Naive thymus-derived CD4-positive, alpha-beta T cell (primary cell): Measurements from ENCODE around the gene RAD51B. TPM values are rescaled to one million over a fixed set of nuclear protein-coding genes. Genes with fewer than 3 reads are reported as not detected.

Experiments
- ATAC-seq: fragments of 150-1000 bp; cut with Tn5 transposase; 2 replicates; pipeline ENCODE4 v1.10.0; 2021; ENCODE audit warnings: mild to moderate bottlenecking, moderate library complexity
- CTCF ChIA-PET: fragments of 350-600 bp; sonication (Branson Sonifier 250); formaldehyde crosslinking; loops from one replicate; lab custom pipeline; 2021; ENCODE audit warnings: antibody characterized with exemption; lab: Charles Lee
- POLR2A ChIA-PET: fragments of 350-600 bp; sonication (Branson Sonifier 250); formaldehyde crosslinking; loops from one replicate; lab custom pipeline; 2021; ENCODE audit warnings: antibody characterized with exemption, inconsistent platforms; lab: Charles Lee
- DNase-seq, 9 donors: peaks; one replicate each; pipeline versions ENCODE4 v3.0.0 to v3.0.0-alpha.2; 2020 to 2022; ENCODE audit warnings: mixed read lengths in 1 of 9
- H3K27ac ChIP-seq: one replicate; pipeline ENCODE4 v1.7.0; 2013; ENCODE audit warnings: mild to moderate bottlenecking, low read depth, low read length, moderate library complexity
- H3K27me3 ChIP-seq, 2 donors: one replicate each; pipeline ENCODE4 v1.7.0; 2013; ENCODE audit warnings: low read length in 2 of 2, mild to moderate bottlenecking in 2 of 2, moderate library complexity in 2 of 2; ENCODE audit not compliant: control insufficient read depth in 2 of 2, insufficient read depth in 2 of 2
- H3K36me3 ChIP-seq, 3 experiments: 1 replicate in 2 of 3; 2 replicates in 1 of 3; pipeline ENCODE4 v1.7.0; 2013; ENCODE audit warnings: low read length in 3 of 3, mild to moderate bottlenecking in 3 of 3, moderate library complexity in 1 of 3; ENCODE audit not compliant: insufficient read depth in 3 of 3, control insufficient read depth in 2 of 3
- H3K4me1 ChIP-seq, 2 donors: one replicate each; pipeline ENCODE4 v1.7.0; 2013; ENCODE audit warnings: low read length in 2 of 2, mild to moderate bottlenecking in 2 of 2, moderate library complexity in 1 of 2; ENCODE audit not compliant: control insufficient read depth in 2 of 2, insufficient read depth in 2 of 2
- H3K4me3 ChIP-seq: 2 replicates; pipeline ENCODE4 v1.7.0; 2013; ENCODE audit warnings: mild to moderate bottlenecking, low read length
- H3K9me3 ChIP-seq, 3 experiments: 1 replicate in 2 of 3; 2 replicates in 1 of 3; pipeline ENCODE4 v1.7.0; 2013; ENCODE audit warnings: low read length in 3 of 3; ENCODE audit not compliant: control insufficient read depth in 2 of 3
- H3K27ac Mint-ChIP-seq, 9 donors: one replicate each; pipeline ENCODE4 v1.8.0; 2020 to 2022; ENCODE audit warnings: mixed read lengths in 9 of 9, mild to moderate bottlenecking in 8 of 9, moderate library complexity in 5 of 9, inconsistent platforms in 2 of 9
- H3K27me3 Mint-ChIP-seq, 5 donors: one replicate each; pipeline ENCODE4 v1.8.0; 2021 to 2022; ENCODE audit warnings: mixed read lengths in 5 of 5, mild to moderate bottlenecking in 1 of 5
- H3K36me3 Mint-ChIP-seq, 5 donors: one replicate each; pipeline ENCODE4 v1.8.0; 2020 to 2022; ENCODE audit warnings: mixed read lengths in 5 of 5, mild to moderate bottlenecking in 3 of 5, inconsistent platforms in 1 of 5
- H3K4me1 Mint-ChIP-seq, 7 donors: one replicate each; pipeline ENCODE4 v1.8.0; 2020 to 2022; ENCODE audit warnings: mixed read lengths in 7 of 7, mild to moderate bottlenecking in 3 of 7, inconsistent platforms in 1 of 7
- H3K4me3 Mint-ChIP-seq, 10 donors: one replicate each; pipeline ENCODE4 v1.8.0; 2020 to 2022; ENCODE audit warnings: mild to moderate bottlenecking in 10 of 10, mixed read lengths in 10 of 10, moderate library complexity in 6 of 10, inconsistent platforms in 2 of 10
- H3K9me3 Mint-ChIP-seq, 11 donors: one replicate each; pipeline ENCODE4 v1.8.0; 2020 to 2022; ENCODE audit warnings: mixed read lengths in 11 of 11, mild to moderate bottlenecking in 4 of 11, inconsistent platforms in 1 of 11, moderate library complexity in 1 of 11
- intact Hi-C, 2 donors: fragments of 100-400 bp; cut with micrococcal nuclease; formaldehyde crosslinking; loops; one replicate each; pipeline ENCODE4 v1.15.1; 2023
- polyA plus RNA-seq, 2 donors: library from polyadenylated mRNA; unstranded; fragments of 300-500 nt; fragmentation: Illumina TruSeq; gene quantifications; one replicate each; pipeline ENCODE4 v1.2.3, GENCODE V29; 2021
- total RNA-seq, 6 experiments: library from RNA in 5 of 6; stranded (reverse) in 5 of 6; gene quantifications; 1 replicate in 5 of 6; 2 replicates in 1 of 6; pipeline ENCODE4 v1.2.3 and lab custom pipeline; 2021 to 2026

RAD51B gene
- total and polyA plus RNA-seq, 7 experiments from 2014 or later = 15.0 to 42.2 (median 28.8) TPM

DNA sequence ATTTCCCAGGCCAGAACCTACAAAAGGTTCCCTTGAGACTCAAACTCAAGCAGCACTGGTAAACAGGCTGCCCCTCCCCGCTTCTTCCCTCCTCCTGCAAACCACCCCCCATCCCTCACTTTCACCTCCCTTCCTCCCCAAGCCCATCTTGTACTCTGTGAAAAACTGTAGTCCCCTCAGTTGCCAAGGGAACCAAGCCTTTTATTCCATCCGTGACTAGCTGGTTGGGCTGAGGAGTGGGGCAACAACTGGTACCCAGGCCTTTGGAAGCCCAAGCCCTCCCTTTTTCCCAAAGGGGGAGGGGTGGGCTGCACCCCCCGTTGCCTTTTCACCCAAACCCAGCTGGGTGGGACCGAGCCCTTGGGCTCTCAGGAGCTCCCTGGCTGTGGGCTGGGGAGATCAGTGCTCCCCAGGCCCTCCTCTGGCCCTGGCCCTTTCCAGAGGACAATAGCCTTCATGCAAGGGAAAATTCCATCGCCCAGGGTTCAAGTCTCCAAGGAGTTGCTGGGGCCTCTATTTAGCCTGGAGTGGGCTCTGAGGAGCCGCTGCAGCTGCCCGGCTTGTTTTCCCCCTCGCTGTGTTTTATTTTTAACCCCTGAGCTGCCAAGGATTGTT lies 911.3 kb downstream of the RAD51B start:
- peaks cover 12 to 30% of the 10 kb centered on the region in 2 donors for H3K4me1 ChIP-seq
- intact Hi-C loops = loop anchor here in 1 of 2 donors (5.0 kb wide), 1 partner anchor 41 kb away; no protein-coding TSS in a partner anchor
- H3K9me3 ChIP-seq = no peaks in the 10 kb centered on the region
- peak overlapping the region in 2 of 9 donors; percentile 12 to 36 for H3K27ac Mint-ChIP-seq
- no peak for DNase-seq
- ChIA-PET POLR2A (interaction anchor here (0.7 to 1.3 kb wide), 3 partner anchors 18 to 50 kb away, joined by 3 to 4 read pairs (median 3); no protein-coding TSS in a partner anchor), CTCF (no interaction called here)
- H3K36me3 ChIP-seq = no peaks in the 10 kb centered on the region
- no peak overlapping the region for H3K4me3 Mint-ChIP-seq
- H3K4me1 Mint-ChIP-seq = peaks cover 10 to 64% (median 43%) of the 10 kb centered on the region in 7 donors
- H3K4me3 ChIP-seq = no peak overlapping the region
- no peaks in the 10 kb centered on the region for H3K27me3 ChIP-seq
- H3K9me3 Mint-ChIP-seq = peaks cover 0 to 2% (median 0%) of the 10 kb centered on the region in 11 donors
- ATAC-seq = no peak
- H3K36me3 Mint-ChIP-seq = peaks cover 0 to 10% (median 0%) of the 10 kb centered on the region in 5 donors
- H3K27me3 Mint-ChIP-seq = no peaks in the 10 kb centered on the region
- H3K27ac ChIP-seq = no peak overlapping the region

DNA sequence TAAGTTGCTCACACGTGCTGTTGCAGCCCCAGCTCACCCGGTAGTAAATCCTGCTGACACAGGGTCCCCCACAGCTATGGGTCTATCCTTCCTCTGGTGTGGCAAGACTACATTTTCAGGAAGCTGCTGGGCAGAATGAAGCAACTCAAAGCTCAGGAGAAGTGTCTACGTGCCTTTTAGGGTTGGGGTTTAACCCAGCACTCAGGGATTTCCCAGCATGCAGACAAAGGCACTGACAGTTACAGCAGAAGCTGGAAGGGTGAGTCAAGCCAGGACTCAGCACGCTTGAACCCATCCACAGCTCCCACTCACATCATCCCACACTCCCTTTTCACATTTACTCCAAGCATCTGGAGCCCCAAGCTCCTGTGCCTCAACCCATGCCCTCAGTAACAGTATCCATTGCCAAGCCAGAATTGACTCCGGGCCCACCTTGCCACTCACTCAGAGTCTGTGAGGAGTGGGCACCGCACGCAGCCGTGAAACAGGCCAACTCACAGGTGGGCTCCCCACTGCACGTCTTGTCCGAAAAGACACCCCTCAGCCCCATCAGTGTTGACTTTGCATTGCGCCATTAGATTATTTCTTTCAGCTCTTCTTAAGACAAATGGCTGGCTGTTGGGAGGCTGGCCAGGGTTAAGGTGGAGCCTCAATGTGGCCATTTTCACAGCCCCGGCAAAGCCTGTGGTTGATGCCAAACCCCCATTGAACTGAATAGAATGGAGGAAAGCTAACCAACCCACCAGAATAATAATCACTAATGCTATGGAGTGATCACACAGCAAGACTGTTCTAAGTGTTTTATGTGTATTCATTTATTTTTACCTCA lies 913.7 kb downstream of the RAD51B start:
- Mint-ChIP-seq H3K27me3 (no peaks in the 10 kb centered on the region), H3K4me3 (peak overlapping the region in 2 of 10 donors; percentile 25 to 87), H3K27ac (peak overlapping the region in 4 of 9 donors; percentile 23 to 90 (median 30)), H3K4me1 (peaks cover 14 to 62% (median 47%) of the 10 kb centered on the region in 7 donors), H3K9me3 (no peaks in the 10 kb centered on the region), H3K36me3 (peaks cover 0 to 3% (median 0%) of the 10 kb centered on the region in 5 donors)
- Histone ChIP-seq H3K4me1 (peaks cover 12 to 31% of the 10 kb centered on the region in 2 donors), H3K27ac (no peak overlapping the region), H3K27me3 (no peaks in the 10 kb centered on the region), H3K4me3 (no peak overlapping the region), H3K9me3 (no peaks in the 10 kb centered on the region), H3K36me3 (no peaks in the 10 kb centered on the region)
- peak; percentile 81 for ATAC-seq
- DNase-seq = peak in 1 of 9 donors; percentile 55
- POLR2A ChIA-PET = interaction anchor here (0.6 to 1.3 kb wide), 3 partner anchors 48 to 680 kb away, joined by 3 to 4 read pairs (median 3); no protein-coding TSS in a partner anchor
- CTCF ChIA-PET = no interaction called here
- intact Hi-C loops = loop anchor here (2.0 to 5.0 kb wide), 2 partner anchors 39 to 54 kb away; no protein-coding TSS in a partner anchor

DNA sequence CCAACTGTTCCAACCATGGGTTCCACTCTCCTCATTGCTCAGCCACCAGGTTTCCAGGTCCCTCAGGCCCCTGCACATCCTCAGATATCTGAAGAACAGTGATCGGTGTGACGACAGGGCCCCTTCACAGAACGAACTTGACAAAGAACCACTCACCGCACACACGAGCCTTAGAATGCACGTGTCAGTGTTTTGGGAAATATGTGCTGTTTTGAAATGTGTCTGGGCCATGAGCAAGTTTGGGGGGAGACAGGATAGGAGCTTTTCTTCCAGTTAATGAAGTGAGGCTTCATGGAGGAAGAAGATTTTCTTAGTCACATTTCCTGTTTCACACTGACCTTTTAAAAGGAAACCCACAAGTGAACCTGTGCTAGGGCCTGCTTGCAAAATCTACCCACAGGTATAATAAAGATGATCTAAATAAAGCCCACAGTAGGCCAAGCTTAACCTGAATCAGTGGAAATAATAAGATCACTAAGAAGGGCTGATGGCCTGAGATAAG lies 914.7 kb downstream of the RAD51B start:
- no peaks in the 10 kb centered on the region for H3K9me3 Mint-ChIP-seq
- H3K27me3 Mint-ChIP-seq = no peaks in the 10 kb centered on the region
- intact Hi-C loops = loop anchor here in 1 of 2 donors (5.0 kb wide), 1 partner anchor 38 kb away; no protein-coding TSS in a partner anchor
- POLR2A ChIA-PET = interaction anchor here (0.6 to 0.7 kb wide), 2 partner anchors 24 to 679 kb away, joined by 3 read pairs; no protein-coding TSS in a partner anchor
- peak overlapping the region in 8 of 10 donors; percentile 2 to 50 (median 14) for H3K4me3 Mint-ChIP-seq
- H3K4me1 Mint-ChIP-seq = peaks cover 17 to 53% (median 42%) of the 10 kb centered on the region in 7 donors
- H3K27me3 ChIP-seq = no peaks in the 10 kb centered on the region
- DNase-seq (no peak), ATAC-seq (peak; percentile 60)
- H3K27ac Mint-ChIP-seq = peak overlapping the region in 7 of 9 donors; percentile 3 to 82 (median 66)
- no peaks in the 10 kb centered on the region for H3K9me3 ChIP-seq
- no peak overlapping the region for H3K4me3 ChIP-seq
- CTCF ChIA-PET = interaction anchor here (1.2 kb wide), 1 partner anchor 38 kb away, joined by 3 read pairs; no protein-coding TSS in a partner anchor
- H3K36me3 Mint-ChIP-seq = no peaks in the 10 kb centered on the region
- peaks cover 12 to 31% of the 10 kb centered on the region in 2 donors for H3K4me1 ChIP-seq
- H3K27ac ChIP-seq = no peak overlapping the region
- H3K36me3 ChIP-seq = no peaks in the 10 kb centered on the region

DNA sequence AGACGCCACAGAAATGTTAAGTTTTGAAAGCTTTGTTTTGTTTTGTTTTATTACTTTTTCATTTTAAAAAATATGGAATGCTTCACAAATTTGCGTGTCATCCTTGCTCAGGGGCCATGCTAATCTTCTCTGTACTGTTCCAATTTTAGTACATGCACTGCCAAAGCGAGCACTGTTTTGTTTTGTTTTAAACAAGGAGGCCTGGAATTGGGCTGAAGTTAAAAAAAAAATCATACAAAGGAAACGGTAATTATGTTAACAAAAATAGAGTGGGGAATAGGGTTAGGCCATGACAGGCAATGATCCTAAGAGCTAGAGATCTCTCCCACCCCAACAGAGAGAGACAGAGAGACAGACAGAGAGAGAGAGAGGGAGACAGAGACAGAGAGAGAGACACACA lies 916.3 kb downstream of the RAD51B start:
- Histone ChIP-seq H3K27me3 (no peaks in the 10 kb centered on the region), H3K4me3 (no peak overlapping the region), H3K36me3 (no peaks in the 10 kb centered on the region), H3K9me3 (peaks cover 0 to under 1% (median 0%) of the 10 kb centered on the region in 3 experiments), H3K4me1 (peaks cover 12 to 31% of the 10 kb centered on the region in 2 donors), H3K27ac (no peak overlapping the region)
- peak overlapping the region in 6 of 9 donors; percentile 0 to 43 (median 18) for H3K27ac Mint-ChIP-seq
- ATAC-seq = no peak
- ChIA-PET POLR2A (interaction anchor here (0.6 to 1.5 kb wide), 2 partner anchors 57 to 284 kb away, joined by 3 to 7 read pairs; partner anchors contain the start of gene ZFP36L1), CTCF (interaction anchor here (0.7 kb wide), 1 partner anchor 851 kb away, joined by 3 read pairs; no protein-coding TSS in a partner anchor)
- no peak for DNase-seq
- H3K27me3 Mint-ChIP-seq = no peaks in the 10 kb centered on the region
- H3K4me1 Mint-ChIP-seq = peaks cover 17 to 40% (median 33%) of the 10 kb centered on the region in 7 donors
- peaks cover 0 to 4% (median 0%) of the 10 kb centered on the region in 5 donors for H3K36me3 Mint-ChIP-seq
- intact Hi-C loops = no loop called here
- H3K4me3 Mint-ChIP-seq = no peak overlapping the region
- H3K9me3 Mint-ChIP-seq = peaks cover 0 to 6% (median 0%) of the 10 kb centered on the region in 11 donors

DNA sequence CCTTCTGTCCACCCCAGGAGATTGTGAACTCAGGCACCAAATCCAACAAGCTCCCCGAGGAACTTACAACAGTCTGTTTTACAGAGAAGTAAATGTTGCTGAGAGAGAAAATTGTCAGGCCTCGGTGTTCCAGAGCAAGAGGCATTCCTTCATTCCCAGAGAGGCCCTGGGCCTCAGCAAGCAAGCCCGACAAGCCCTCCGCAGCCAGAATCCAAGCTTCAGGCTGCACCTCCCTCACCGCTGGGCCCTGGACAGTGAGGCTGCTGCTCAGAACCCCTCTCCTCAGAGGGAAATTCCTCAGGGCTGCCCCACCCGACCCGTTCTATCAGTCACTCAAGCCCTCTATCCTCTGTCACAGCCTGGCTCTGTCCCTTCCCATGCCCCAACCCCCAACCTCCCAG lies 916.9 kb downstream of the RAD51B start:
- no peaks in the 10 kb centered on the region for H3K27me3 ChIP-seq
- Mint-ChIP-seq H3K36me3 (peaks cover 0 to 9% (median 0%) of the 10 kb centered on the region in 5 donors), H3K27me3 (no peaks in the 10 kb centered on the region), H3K4me3 (no peak overlapping the region), H3K4me1 (peaks cover 17 to 40% (median 33%) of the 10 kb centered on the region in 7 donors), H3K9me3 (peaks cover 0 to 11% (median 0%) of the 10 kb centered on the region in 11 donors), H3K27ac (peak overlapping the region in 6 of 9 donors; percentile 0 to 55 (median 20))
- no peak for DNase-seq
- H3K27ac ChIP-seq = no peak overlapping the region
- CTCF ChIA-PET = no interaction called here
- no peaks in the 10 kb centered on the region for H3K36me3 ChIP-seq
- H3K4me3 ChIP-seq = no peak overlapping the region
- peaks cover 12 to 31% of the 10 kb centered on the region in 2 donors for H3K4me1 ChIP-seq
- intact Hi-C loops = no loop called here
- H3K9me3 ChIP-seq = peaks cover 0 to 5% (median 0%) of the 10 kb centered on the region in 3 experiments
- ATAC-seq = no peak
- POLR2A ChIA-PET = interaction anchor here (0.6 to 1.5 kb wide), 2 partner anchors 57 to 284 kb away, joined by 3 to 7 read pairs; partner anchors contain the start of gene ZFP36L1

DNA sequence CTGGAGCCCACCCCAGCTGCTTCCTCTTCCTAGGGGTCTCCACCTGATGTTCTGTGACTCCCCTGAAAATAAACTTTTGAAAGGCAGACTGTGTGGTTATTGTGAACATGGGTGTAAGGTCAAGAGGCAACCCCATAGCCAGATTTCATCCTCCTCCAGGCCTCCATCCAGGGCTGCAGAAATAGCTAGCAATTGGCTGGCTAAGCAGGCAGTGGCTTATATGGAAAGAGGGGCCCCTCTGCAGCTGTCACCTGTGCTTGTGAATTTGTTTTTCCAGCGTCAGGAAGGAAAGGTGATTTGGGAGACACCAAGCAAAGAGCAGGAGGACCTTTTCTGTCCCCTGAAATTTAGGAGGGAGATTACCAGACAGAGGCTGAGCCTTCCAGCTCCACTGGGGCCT lies 917.5 kb downstream of the RAD51B start:
- no peaks in the 10 kb centered on the region for H3K36me3 ChIP-seq
- intact Hi-C loops = no loop called here
- H3K36me3 Mint-ChIP-seq = peaks cover 0 to 9% (median 0%) of the 10 kb centered on the region in 5 donors
- H3K27me3 Mint-ChIP-seq = no peaks in the 10 kb centered on the region
- H3K27ac ChIP-seq = no peak overlapping the region
- peaks cover 17 to 37% (median 33%) of the 10 kb centered on the region in 7 donors for H3K4me1 Mint-ChIP-seq
- DNase-seq (no peak), ATAC-seq (no peak)
- POLR2A ChIA-PET = interaction anchor here (1.5 kb wide), 1 partner anchor 56 kb away, joined by 3 read pairs; the partner anchor contains the start of gene ZFP36L1
- CTCF ChIA-PET = no interaction called here
- H3K4me1 ChIP-seq = peaks cover 12 to 31% of the 10 kb centered on the region in 2 donors
- no peak overlapping the region for H3K4me3 Mint-ChIP-seq
- no peak overlapping the region for H3K4me3 ChIP-seq
- H3K27ac Mint-ChIP-seq = peak overlapping the region in 1 of 9 donors; percentile 59
- H3K27me3 ChIP-seq = no peaks in the 10 kb centered on the region
- H3K9me3 Mint-ChIP-seq = peaks cover 0 to 11% (median 0%) of the 10 kb centered on the region in 11 donors
- peaks cover 0 to 5% (median 0%) of the 10 kb centered on the region in 3 experiments for H3K9me3 ChIP-seq
